SU-DHL-6 (cell line): ENCODE results near the gene GDAP1L1.

Experiments used
- H2AFZ ChIP-seq: fragments of 200-600 bp; sonication (generic); 2 replicates; pipeline ENCODE4 v1.6.1; 2014; ENCODE audit warnings: low read depth, mild to moderate bottlenecking, moderate library complexity, mixed read lengths, antibody characterized with exemption, low read length; ENCODE audit not compliant: severe bottlenecking
- H3F3A ChIP-seq: fragments of 200-600 bp; shearing (Covaris generic); 2 replicates; pipeline ENCODE4 v1.6.0; 2016; ENCODE audit warnings: antibody characterized with exemption, mild to moderate bottlenecking; ENCODE audit not compliant: insufficient read depth
- H3K27ac ChIP-seq: fragments of 200-600 bp; sonication (generic); 2 replicates; pipeline ENCODE4 v1.5.1; 2016; ENCODE audit warnings: low read depth, mild to moderate bottlenecking, low read length, moderate library complexity, mixed read lengths
- H3K27me3 ChIP-seq: fragments of 200-600 bp; sonication (generic), shearing (Covaris generic); 2 replicates; pipeline ENCODE4 v1.6.0; 2014; ENCODE audit warnings: mild to moderate bottlenecking, low read length
- H3K36me3 ChIP-seq: fragments of 200-600 bp; sonication (generic); 2 replicates; pipeline ENCODE4 v1.6.1; 2014; ENCODE audit warnings: mild to moderate bottlenecking, low read length, mixed read lengths
- H3K4me2 ChIP-seq: fragments of 300-600, 200-600 bp; shearing (Covaris generic), sonication (generic); 2 replicates; pipeline ENCODE4 v1.6.0; 2014; ENCODE audit warnings: low read length, low read depth, mild to moderate bottlenecking; ENCODE audit not compliant: poor library complexity, severe bottlenecking
- H3K4me3 ChIP-seq: fragments of 200-600 bp; sonication (generic); 2 replicates; pipeline ENCODE4 v1.5.1; 2014; ENCODE audit warnings: antibody characterized with exemption, low read length, mild to moderate bottlenecking, mixed read lengths; ENCODE audit not compliant: insufficient read depth, poor library complexity, severe bottlenecking
- H3K79me2 ChIP-seq: fragments of 200-600 bp; sonication (generic); 2 replicates; pipeline ENCODE4 v1.6.1; 2014; ENCODE audit warnings: mild to moderate bottlenecking, low read length, moderate library complexity; ENCODE audit not compliant: insufficient read depth
- H3K9ac ChIP-seq: fragments of 200-600 bp; sonication (generic); 2 replicates; pipeline ENCODE4 v1.7.0; 2014; ENCODE audit warnings: mild to moderate bottlenecking, low read length
- H3K9me2 ChIP-seq: fragments of 200-600 bp; sonication (generic); replicated peaks from 2 replicates; pipeline ENCODE4 v1.6.1; 2014; ENCODE audit warnings: low read length; ENCODE audit not compliant: insufficient read depth
- H3K9me3 ChIP-seq: fragments of 200-600 bp; sonication (generic); 2 replicates; pipeline ENCODE4 v1.6.1; 2014; ENCODE audit warnings: low read length, mixed read lengths; ENCODE audit not compliant: insufficient read depth
- H4K20me1 ChIP-seq: fragments of 200-600 bp; sonication (generic); 2 replicates; pipeline ENCODE4 v1.6.1; 2014; ENCODE audit warnings: low read depth, mild to moderate bottlenecking, antibody characterized with exemption, low read length, moderate library complexity, mixed read lengths
- EZH2phosphoT487 ChIP-seq: fragments of 200-600 bp; sonication (generic), shearing (Covaris generic); conservative IDR thresholded peaks from 2 replicates; pipeline ENCODE4 v1.6.1; 2018; ENCODE audit warnings: mild to moderate bottlenecking, antibody characterized with exemption, low read length, moderate library complexity, mixed read lengths
- TF ChIP-seq, protein P1 (sequence below): fragments of 200-600 bp; sonication (generic); IDR thresholded peaks from one replicate; pipeline ENCODE4 v1.5.1; 2017; ENCODE audit warnings: antibody characterized with exemption, mild to moderate bottlenecking, low read length, moderate library complexity; ENCODE audit not compliant: insufficient read depth, poor library complexity, severe bottlenecking

Gene GDAP1L1

DNA sequence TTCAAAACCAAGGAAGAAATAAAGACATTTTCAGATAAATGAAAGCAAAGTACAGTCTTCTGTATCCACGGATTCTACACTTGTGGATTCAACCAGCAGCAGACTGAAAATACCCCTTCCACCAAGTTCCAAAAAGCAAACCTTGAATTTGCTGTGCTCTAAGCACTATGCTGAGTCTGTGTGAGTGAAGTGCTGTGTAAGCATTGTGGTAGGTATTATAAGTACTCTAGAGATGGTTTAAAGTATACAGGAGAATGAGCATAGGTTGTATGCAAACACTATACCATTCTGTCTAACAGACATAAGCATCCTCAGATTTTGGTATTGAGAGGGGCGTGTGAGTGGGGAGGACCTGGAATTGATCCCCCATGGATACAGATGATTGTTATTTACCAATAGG is 46.1 kb upstream of the GDAP1L1 start:
- no peak overlapping the region for H3K4me3 ChIP-seq
- H3K4me2 ChIP-seq = no peak overlapping the region
- no peak overlapping the region for H3K27ac ChIP-seq
- peaks cover 7% of the 10 kb centered on the region; the same call in 1 of the 2 replicates for H4K20me1 ChIP-seq
- peaks cover 23% of the 10 kb centered on the region for H3K36me3 ChIP-seq
- H3F3A ChIP-seq = 0 out of 2 replicates have a peak, but pooled peaks cover 4% of the 10 kb centered on the region
- H3K9me2 ChIP-seq = no peaks in the 10 kb centered on the region
- no peaks in the 10 kb centered on the region for H3K27me3 ChIP-seq
- H3K79me2 ChIP-seq = peaks cover 22% of the 10 kb centered on the region
- no peaks in the 10 kb centered on the region for H3K9me3 ChIP-seq
- H3K9ac ChIP-seq = no peak overlapping the region
- TF ChIP-seq EZH2phosphoT487 = no peak
- TF ChIP-seq, protein P1, sequence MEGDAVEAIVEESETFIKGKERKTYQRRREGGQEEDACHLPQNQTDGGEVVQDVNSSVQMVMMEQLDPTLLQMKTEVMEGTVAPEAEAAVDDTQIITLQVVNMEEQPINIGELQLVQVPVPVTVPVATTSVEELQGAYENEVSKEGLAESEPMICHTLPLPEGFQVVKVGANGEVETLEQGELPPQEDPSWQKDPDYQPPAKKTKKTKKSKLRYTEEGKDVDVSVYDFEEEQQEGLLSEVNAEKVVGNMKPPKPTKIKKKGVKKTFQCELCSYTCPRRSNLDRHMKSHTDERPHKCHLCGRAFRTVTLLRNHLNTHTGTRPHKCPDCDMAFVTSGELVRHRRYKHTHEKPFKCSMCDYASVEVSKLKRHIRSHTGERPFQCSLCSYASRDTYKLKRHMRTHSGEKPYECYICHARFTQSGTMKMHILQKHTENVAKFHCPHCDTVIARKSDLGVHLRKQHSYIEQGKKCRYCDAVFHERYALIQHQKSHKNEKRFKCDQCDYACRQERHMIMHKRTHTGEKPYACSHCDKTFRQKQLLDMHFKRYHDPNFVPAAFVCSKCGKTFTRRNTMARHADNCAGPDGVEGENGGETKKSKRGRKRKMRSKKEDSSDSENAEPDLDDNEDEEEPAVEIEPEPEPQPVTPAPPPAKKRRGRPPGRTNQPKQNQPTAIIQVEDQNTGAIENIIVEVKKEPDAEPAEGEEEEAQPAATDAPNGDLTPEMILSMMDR = no peak
- no peak overlapping the region for H2AFZ ChIP-seq

DNA sequence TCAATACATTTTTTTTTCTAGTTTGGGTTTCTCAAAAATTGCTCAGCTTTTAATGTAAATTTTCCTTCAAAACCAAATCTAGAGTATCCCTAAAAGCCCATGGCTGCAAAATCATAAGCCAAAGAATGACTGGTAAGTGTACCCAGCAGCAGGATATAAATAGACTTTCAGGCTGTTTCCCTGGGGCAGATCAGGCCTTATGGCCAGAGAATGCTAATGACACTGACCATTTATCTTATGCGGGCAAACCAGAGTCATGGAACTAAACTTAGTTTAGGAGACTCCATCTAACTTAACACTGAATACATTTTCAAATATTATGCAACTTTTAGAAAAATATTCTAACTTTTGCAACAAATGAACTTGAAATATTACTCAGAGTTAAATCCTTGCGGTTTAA is 43.9 kb upstream of the GDAP1L1 start:
- no peak overlapping the region for H3K9ac ChIP-seq

GRCh38 chr20:44204156-44204831 is 42.8 kb upstream of the GDAP1L1 start:
- no peak overlapping the region for H3K4me3 ChIP-seq
- TF ChIP-seq, protein P1 = no peak
- TF ChIP-seq EZH2phosphoT487 = no peak
- H3K4me2 ChIP-seq = no peak overlapping the region

More for the DNA sequence above, 43.9 kb upstream of the GDAP1L1 start:
- peaks cover 5% of the 10 kb centered on the region; the same call in 1 of the 2 replicates for H3F3A ChIP-seq
- H4K20me1 ChIP-seq = peaks cover 16% of the 10 kb centered on the region; the same call in 1 of the 2 replicates
- H3K36me3 ChIP-seq = peaks cover 23% of the 10 kb centered on the region; the same call in 1 of the 2 replicates
- H3K79me2 ChIP-seq = peaks cover 40% of the 10 kb centered on the region
- TF ChIP-seq, protein P1 = no peak
- TF ChIP-seq EZH2phosphoT487 = no peak
- no peak overlapping the region for H2AFZ ChIP-seq
- no peak overlapping the region for H3K27ac ChIP-seq
- H3K27me3 ChIP-seq = no peaks in the 10 kb centered on the region
- no peaks in the 10 kb centered on the region for H3K9me3 ChIP-seq
- H3K4me3 ChIP-seq = no peak overlapping the region
- no peaks in the 10 kb centered on the region for H3K9me2 ChIP-seq
- H3K4me2 ChIP-seq = no peak overlapping the region

More at GRCh38 chr20:44204156-44204831, 42.8 kb upstream of the GDAP1L1 start:
- Histone ChIP-seq H3F3A (peaks cover 5% of the 10 kb centered on the region; the same call in 1 of the 2 replicates), H3K27me3 (no peaks in the 10 kb centered on the region), H3K27ac (no peak overlapping the region), H4K20me1 (peaks cover 28% of the 10 kb centered on the region), H2AFZ (no peak overlapping the region), H3K36me3 (peaks cover 19% of the 10 kb centered on the region; the same call in 1 of the 2 replicates), H3K9me3 (no peaks in the 10 kb centered on the region), H3K79me2 (peaks cover 51% of the 10 kb centered on the region), H3K9ac (no peak overlapping the region), H3K9me2 (no peaks in the 10 kb centered on the region)
